Vagina (tissue), 2 donors: ENCODE results near the gene GDA.

Experiments
- CTCF ChIP-seq, 3 experiments: fragments of 450-650 bp in 2 of 3; fragments of 200-600 bp in 1 of 3; sonication (generic) in 1 of 3; IDR thresholded peaks; one replicate each; pipeline ENCODE4 v1.5.1; 2017 to 2019; ENCODE audit warnings: antibody characterized with exemption in 3 of 3, mild to moderate bottlenecking in 2 of 3, moderate library complexity in 2 of 3
- POLR2AphosphoS5 ChIP-seq, 2 donors: sonication (generic); formaldehyde crosslinking; IDR thresholded peaks; one replicate each; pipeline ENCODE4 v1.9.0; 2017; ENCODE audit warnings: antibody characterized with exemption in 2 of 2, mild to moderate bottlenecking in 2 of 2, low read depth in 1 of 2; ENCODE audit not compliant: insufficient read depth in 1 of 2

- no peak for TF ChIP-seq CTCF (IDR thresholded peaks at IDR 0.05)
- no peak for TF ChIP-seq POLR2AphosphoS5 (IDR thresholded peaks at IDR 0.05; ENCODE audit: insufficient read depth in 1 of 2, low read depth in 1 of 2)
These were observed 54.1 kb downstream of the GDA start for GRCh38 chr9:72203205-72203803.
